KOPT-K1 (cell line): ENCODE measurements around the gene LCMT1.
"Not testable (repeated sequence)": the region's sequence is repeated elsewhere in the genome, so short reads cannot be mapped to it uniquely, and the experiment has no call there.

Experiments
- H3K27ac ChIP-seq: fragments of 200-600 bp; sonication (generic); 2 replicates; pipeline ENCODE4 v1.5.1; 2016; ENCODE audit warnings: antibody characterized with exemption, mild to moderate bottlenecking, low read depth, low read length; ENCODE audit not compliant: poor library complexity, severe bottlenecking
- H3K36me3 ChIP-seq: fragments of 200-600 bp; sonication (generic); 2 replicates; pipeline ENCODE4 v1.5.1; 2017; ENCODE audit warnings: antibody characterized with exemption, mild to moderate bottlenecking, low read length, moderate library complexity; ENCODE audit not compliant: insufficient read depth
- H3K9me3 ChIP-seq: fragments of 200-600 bp; sonication (generic); 2 replicates; pipeline ENCODE4 v1.5.1; 2017; ENCODE audit warnings: antibody characterized with exemption, low read length, mild to moderate bottlenecking; ENCODE audit not compliant: insufficient read depth, poor library complexity, severe bottlenecking

The LCMT1 gene

DNA sequence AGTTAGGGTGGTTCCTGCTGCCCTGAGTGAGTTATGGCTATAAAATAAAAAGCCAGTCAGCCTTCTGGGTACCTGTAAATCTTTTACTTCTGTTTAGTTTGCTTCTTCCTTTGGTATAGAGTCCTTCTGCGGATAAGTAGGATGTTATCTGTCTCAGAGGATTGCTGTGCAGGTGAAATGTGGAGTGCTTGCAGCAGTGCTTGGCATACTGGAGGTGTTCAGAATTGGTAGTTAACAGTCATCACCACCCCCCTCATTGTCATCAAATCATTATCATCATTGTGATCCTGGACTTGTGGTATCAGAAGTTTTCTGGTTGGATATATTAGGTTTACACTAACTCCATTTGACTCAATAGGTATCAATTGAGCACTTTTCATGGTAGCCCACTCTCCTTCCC lies 2.6 kb downstream of the LCMT1 start:
- Histone ChIP-seq H3K27ac (no peak overlapping the region), H3K36me3 (peaks cover 23% of the 10 kb centered on the region; the same call in 1 of the 2 replicates), H3K9me3 (no peaks in the 10 kb centered on the region)

DNA sequence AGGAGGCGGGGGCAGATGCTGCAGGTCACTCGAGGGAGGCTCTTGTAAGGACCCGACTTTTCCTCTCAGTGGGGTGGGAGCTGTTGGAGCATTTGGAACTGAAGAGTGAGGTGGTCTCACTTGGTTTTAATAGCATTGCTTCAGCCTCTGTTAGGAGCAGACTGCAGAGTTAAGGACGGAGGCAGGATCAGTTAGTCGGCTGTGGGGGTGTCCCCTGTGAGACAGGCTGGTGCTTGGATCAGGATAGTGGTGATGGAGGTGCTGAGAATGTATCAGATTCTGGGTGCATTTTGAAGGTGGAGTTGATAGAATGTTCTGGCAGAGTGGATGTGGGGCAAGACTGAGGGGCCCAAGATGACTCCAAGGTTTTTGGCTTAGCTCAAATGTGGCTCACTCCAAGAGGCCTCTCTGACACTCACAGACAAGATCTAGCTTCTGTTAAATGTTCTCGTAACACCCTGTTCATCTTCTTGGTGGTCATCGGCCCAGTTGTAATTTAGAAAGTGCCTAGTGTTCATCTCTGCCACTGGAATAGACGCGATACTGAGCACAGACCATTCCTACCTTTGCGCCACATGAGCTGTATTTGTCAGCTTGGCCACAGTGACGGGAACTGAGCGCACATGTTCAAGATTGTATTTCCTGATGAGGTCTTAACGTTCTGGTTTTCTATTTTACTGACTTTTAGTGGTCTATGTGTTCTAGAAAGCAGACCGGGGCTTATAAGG lies 7.5 kb downstream of the LCMT1 start:
- Histone ChIP-seq H3K36me3 (peaks cover 23% of the 10 kb centered on the region; the same call in 1 of the 2 replicates), H3K9me3 (no peaks in the 10 kb centered on the region), H3K27ac (no peak overlapping the region)

DNA sequence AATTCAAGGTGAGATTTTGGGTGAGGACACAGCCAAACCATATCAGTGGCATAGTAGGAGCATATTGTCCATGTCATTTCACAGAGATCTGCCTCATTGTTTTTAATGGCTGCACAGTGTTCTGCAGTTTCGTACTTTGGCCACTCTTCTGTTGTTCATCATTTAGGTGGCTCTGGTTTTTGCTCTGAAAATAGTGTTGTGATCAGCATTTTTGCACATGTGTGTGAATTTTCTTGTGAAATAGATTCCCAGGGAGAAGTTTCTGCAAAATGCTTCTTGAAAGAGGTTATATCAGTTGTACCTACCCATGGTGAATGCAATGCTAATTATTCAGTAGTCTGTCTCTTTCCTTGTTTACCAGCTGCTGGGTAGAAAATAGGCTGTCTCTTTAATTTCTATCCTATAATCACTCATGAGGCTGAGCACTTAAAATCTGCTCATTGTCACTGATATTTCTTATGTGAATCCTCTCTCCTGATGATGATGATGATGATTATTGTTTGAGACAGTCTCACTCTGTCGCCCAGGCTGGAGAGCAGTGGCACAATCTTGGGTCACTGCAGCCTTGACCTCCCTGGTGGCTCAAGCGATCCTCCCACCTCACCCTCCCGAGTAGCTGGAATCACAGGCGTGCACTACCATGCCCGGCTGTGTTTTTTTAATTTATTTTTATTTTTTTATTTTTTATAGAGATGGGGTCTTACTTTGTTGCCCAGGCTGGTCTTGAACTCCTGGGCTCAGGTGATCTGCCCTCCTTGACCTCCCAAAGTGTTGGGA lies 10.5 kb downstream of the LCMT1 start:
- H3K36me3 ChIP-seq = peaks cover 14% of the 10 kb centered on the region; the same call in 1 of the 2 replicates
- H3K9me3 ChIP-seq = no peaks in the 10 kb centered on the region
- H3K27ac ChIP-seq = no peak overlapping the region

DNA sequence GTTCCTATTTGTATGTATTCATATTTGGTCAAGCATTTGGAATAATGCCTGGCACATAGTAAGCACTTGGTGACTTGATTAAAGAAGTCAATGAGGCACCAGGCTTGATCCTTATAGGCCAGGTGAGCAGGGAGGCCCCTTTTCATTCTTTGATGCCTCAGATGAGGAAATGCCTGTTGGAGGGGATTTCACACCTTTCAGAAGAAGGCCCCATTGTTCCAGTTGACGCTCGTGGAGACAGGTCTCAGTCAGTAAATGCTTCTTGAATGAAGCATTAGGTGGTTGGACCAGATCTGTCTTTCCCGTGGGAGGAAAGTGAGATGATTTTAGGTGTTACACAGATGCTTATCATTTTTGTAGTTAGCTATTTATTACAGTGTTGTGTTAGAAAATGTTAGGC lies 13.0 kb downstream of the LCMT1 start:
- peaks cover 24% of the 10 kb centered on the region for H3K36me3 ChIP-seq
- H3K27ac ChIP-seq = no peak overlapping the region
- H3K9me3 ChIP-seq = no peaks in the 10 kb centered on the region

DNA sequence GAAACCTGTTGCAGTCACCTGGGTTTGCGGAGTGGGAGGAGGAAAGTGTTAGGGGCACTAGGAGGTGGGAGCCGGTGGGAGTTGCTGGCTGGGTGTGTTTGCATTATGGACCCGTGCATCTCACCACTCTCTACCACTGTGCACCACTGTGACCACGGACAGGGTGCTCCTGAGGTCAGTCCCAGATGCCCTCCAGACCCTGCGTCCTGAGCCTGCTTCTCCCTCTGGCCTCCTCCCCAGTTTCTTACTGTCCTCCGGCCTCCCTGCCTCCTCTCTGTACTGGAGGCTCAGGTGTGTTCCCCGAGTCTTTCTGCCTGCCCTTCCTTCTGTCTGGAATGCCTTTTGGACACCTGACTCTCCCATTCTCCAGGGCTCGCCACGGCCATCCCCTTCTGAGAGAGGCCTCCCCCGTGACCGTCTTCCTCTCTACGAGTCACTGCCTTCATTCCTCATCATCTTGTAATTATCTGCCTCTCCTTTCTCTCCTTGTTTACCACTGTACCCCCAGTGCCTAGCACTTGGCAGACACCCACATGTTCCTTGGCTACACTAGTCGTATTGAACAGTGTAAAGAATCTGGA lies 14.6 kb downstream of the LCMT1 start:
- H3K9me3 ChIP-seq, H3K27ac ChIP-seq: not testable (repeated sequence)
- peaks cover 38% of the 10 kb centered on the region for H3K36me3 ChIP-seq

DNA sequence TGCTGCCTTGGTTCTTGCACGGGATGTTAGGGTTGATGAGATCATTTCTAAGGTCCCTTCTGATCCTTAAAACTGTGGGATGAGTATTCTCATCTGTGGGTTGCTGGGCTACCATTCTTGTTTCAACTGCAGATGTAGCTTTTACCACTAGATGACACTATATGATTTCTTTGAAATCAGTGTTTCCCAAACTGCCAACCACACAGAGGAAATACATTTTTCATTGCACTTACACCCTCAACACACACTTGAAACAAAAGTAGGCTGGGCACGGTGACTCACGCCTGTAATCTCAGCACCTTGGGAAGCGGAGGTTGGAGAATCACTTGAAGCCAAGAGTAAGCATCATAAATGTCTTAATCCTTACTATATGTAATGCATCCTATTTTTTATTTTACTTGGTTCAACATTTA lies 15.3 kb downstream of the LCMT1 start:
- Histone ChIP-seq H3K36me3 (peaks cover 39% of the 10 kb centered on the region), H3K27ac (no peak overlapping the region), H3K9me3 (no peaks in the 10 kb centered on the region)

DNA sequence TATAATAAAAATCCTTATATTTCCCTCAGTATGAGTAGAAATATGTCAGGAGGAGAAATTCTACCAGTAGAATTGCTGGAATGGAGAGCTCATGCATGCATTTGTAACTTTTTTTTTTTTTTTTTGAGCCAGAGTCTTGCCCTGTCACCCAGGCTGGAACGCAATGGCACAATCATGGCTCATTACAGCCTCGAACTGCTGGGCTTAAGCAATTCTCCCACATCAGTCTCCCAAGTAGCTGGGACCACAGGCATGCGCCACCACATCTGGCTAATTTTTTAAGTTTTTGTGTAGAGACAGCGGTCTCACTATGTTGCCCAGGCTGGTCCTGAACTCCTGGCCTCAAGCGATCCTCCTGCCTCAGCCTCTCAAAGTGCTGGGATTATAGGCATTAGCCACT lies 21.2 kb downstream of the LCMT1 start:
- H3K9me3 ChIP-seq, H3K27ac ChIP-seq: not testable (repeated sequence)
- H3K36me3 ChIP-seq = peaks cover 87% of the 10 kb centered on the region

DNA sequence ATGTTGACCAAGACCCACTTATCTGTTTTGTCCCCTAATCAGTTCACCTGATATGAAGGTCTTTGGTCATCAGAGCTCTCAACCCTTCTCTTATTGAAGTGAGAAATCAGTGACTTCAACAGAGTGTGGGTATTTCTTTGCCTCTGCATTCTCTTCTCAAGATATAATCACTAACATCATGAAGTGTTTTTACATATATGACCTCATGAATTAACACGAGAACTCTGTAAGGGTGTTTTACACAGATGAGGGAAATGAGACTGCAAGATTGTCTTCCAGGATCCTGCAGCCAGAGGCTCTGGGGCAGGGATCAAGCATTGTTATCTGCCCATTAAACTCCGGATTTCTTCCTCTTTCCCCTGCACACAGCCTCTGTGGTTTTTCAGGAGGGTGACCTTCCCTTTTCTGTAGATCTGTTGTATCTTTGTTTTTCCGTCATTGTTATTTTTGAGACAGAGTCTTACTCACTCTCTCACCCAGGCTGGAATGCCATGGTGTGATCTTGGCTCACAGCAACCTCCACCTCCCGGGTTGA lies 22.7 kb downstream of the LCMT1 start:
- H3K27ac ChIP-seq = no peak overlapping the region
- H3K9me3 ChIP-seq = no peaks in the 10 kb centered on the region
- peaks cover 82% of the 10 kb centered on the region for H3K36me3 ChIP-seq

DNA sequence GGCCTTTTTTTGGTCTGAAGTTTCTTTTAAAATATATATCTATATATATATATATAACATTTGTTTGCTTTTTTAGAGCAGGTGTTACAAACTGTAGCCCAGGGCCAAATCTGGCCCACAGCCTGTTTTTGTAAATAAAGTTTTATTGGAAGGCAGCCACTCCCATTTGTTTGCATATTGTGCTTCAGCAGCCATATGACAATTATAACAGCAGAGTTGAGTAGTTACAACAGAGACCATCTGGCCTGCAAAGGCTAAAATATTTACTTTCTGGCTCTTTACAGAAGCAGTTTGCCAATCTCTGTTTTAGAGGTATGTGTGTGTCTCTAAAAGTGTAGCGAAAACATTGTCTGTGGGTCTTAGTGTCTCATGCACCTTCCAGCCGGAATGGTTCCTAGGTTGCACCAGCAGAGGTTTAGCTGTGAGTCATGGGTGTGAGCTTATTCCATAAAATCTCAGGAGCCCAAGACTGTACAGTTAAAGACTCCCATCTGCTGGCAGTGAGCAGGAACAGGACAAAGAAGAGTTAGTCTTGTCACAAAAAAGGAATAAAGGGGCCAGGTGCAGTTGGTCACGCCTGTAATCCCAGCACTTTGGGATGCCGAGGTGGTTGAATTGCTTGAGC lies 23.8 kb downstream of the LCMT1 start:
- Histone ChIP-seq H3K9me3 (no peaks in the 10 kb centered on the region), H3K27ac (no peak overlapping the region), H3K36me3 (peaks cover 82% of the 10 kb centered on the region)

DNA sequence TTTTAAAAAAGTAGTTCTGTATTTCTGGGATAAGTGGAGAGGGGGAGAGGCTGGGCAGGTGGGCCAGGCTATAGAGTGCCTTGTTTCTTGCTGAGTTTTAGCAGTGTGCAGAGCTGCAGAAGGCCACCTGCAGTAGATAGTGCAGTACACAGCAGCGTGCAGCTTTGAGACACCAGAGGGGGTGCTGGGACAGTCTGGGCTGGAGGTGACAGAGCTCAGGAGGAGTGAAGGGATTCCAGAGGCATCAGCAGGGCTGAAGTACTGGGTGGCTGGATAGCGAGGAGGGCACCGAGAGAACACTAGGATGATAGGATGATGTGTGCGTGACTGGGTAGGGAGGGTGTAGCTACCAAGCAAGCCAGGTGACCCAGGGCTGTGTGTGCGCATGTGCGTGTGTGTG lies 26.6 kb downstream of the LCMT1 start:
- Histone ChIP-seq H3K9me3 (no peaks in the 10 kb centered on the region), H3K36me3 (peaks cover 90% of the 10 kb centered on the region), H3K27ac (no peak overlapping the region)

DNA sequence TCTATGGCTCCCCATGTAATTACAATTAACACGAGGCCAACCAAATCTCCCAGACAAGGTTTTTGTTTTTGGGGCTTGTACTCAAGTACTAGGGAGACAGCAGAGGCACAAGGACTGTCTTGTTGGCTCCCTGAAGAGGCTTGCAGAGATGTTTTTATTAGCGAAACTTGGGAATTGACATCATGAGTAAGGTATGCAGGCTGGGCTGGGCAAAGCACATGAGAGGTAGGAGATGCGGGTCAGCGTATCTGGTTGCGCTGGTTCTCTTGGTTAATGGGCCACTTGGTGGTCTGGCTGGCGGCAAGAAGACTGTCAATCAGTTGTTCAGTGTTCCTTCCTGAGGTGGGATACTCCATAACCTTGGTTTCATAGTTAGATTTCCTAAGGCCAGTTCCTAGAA lies 28.9 kb downstream of the LCMT1 start:
- Histone ChIP-seq H3K36me3 (peaks cover 89% of the 10 kb centered on the region), H3K9me3 (no peaks in the 10 kb centered on the region)

DNA sequence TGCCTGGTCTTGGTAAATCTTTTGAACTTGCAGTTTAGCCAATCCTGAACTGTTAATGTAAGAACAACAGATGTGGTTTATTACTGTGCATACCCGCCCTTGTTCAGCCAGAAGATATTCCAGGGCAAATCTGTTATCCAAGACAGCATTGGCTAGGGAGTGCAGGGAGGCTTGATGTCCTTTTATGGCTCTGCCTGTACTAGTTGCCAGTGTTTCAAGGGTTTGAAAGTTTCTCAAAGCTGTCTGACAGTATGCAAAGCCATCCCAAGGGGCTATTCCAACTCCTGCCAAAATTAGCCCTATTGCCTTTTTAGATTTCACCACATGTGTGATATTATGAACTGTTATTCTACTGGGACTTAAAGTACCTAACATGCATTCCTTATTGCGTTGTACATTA lies 30.1 kb downstream of the LCMT1 start:
- Histone ChIP-seq H3K9me3 (no peaks in the 10 kb centered on the region), H3K27ac (no peak overlapping the region), H3K36me3 (peaks cover 81% of the 10 kb centered on the region)

More for the DNA sequence above, 28.9 kb downstream of the LCMT1 start:
- no peak overlapping the region for H3K27ac ChIP-seq

DNA sequence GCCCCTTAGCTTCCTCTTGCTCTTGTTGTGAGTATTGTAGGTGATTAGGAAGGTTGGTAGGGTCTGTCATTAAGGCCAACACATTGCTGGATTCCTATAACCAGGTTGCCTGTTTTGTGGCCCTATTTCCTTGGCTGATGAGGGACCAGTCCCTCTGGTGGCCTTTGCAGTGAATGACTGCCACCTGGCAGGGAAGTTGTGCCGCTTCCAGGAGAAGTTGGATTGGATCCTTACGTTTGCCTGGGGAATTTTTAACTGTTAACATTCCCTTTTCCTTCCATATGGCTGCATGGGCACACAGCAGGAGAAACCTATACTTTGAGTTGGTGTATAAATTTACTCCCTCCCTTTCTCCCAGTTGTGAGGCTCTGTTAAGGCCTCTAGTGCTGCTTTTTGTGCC lies 32.4 kb downstream of the LCMT1 start:
- H3K9me3 ChIP-seq = no peaks in the 10 kb centered on the region
- H3K36me3 ChIP-seq = peaks cover 71% of the 10 kb centered on the region
- H3K27ac ChIP-seq = no peak overlapping the region

DNA sequence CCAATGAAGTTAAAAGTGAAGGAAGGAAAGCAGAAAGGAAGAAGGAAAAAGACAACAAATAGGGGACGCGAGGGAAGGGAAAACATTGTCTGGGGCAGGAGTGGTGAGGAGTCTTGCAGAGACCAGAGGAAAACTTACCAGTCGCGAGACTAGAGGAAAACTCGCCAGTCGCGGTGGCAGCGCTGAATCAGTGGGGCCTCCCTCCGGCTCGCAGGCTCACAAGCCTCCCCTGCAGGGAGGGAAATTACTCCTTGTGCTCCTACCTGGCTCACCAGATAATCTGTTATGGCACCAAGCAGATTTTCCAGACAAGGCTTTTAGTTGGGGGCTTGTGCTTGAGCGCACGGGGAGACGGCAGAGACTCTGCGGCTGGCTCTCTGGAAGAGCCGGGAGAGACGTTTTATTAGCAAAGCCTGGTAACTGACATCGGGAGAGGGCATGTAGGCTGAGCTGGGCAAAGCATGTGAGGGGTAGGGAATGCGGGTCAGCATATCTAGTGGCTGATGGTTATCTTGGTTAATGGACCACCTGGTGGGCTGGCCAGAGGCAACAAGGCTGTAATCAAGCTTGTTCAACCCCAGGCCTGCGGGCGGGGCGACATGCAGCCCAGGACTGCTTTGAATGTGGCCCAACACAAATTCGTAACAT lies 37.1 kb downstream of the LCMT1 start:
- H3K9me3 ChIP-seq = no peaks in the 10 kb centered on the region
- no peak overlapping the region for H3K27ac ChIP-seq
- H3K36me3 ChIP-seq = peaks cover 49% of the 10 kb centered on the region
